Measurements from ENCODE around the gene TDRD12.

The TDRD12 gene

GRCh38 chr19:32814624-32815023 is 95.1 kb downstream of the TDRD12 start:
- H3K36me3 ChIP-seq (ENCODE audit: control insufficient read depth, insufficient read depth, low read length) = no peaks in the 10 kb centered on the region
- H3K4me1 ChIP-seq (ENCODE audit: control insufficient read depth, insufficient read depth, low read length, poor library complexity, severe bottlenecking) = peaks cover 4% of the 10 kb centered on the region
- no peak for DNase-seq
- H3K27ac ChIP-seq (ENCODE audit: insufficient read depth, low read length, poor library complexity, severe bottlenecking) = no peak overlapping the region
- no peak overlapping the region for H3K4me3 ChIP-seq (ENCODE audit: insufficient read depth, low read depth, low read length, poor library complexity, severe bottlenecking)
- no peaks in the 10 kb centered on the region for H3K27me3 ChIP-seq (replicated peaks; ENCODE audit: control insufficient read depth, insufficient read depth, low read length, poor library complexity, severe bottlenecking)
- no peaks in the 10 kb centered on the region for H3K9me3 ChIP-seq (ENCODE audit: control insufficient read depth, low read length)

- Histone ChIP-seq H3K27me3 (replicated peaks; ENCODE audit: control insufficient read depth, insufficient read depth, low read length, poor library complexity, severe bottlenecking) (no peaks in the 10 kb centered on the region), H3K27ac (ENCODE audit: insufficient read depth, low read length, poor library complexity, severe bottlenecking) (no peak overlapping the region), H3K4me3 (ENCODE audit: insufficient read depth, low read depth, low read length, poor library complexity, severe bottlenecking) (no peak overlapping the region), H3K9me3 (ENCODE audit: control insufficient read depth, low read length) (no peaks in the 10 kb centered on the region), H3K4me1 (ENCODE audit: control insufficient read depth, insufficient read depth, low read length, poor library complexity, severe bottlenecking) (peaks cover 4% of the 10 kb centered on the region), H3K36me3 (ENCODE audit: control insufficient read depth, insufficient read depth, low read length) (no peaks in the 10 kb centered on the region)
- DNase-seq = no peak
Measured at GRCh38 chr19:32816555-32817099, 97.1 kb downstream of the TDRD12 start.

- Histone ChIP-seq H3K27ac (ENCODE audit: insufficient read depth, low read length, poor library complexity, severe bottlenecking) (no peak overlapping the region), H3K9me3 (ENCODE audit: control insufficient read depth, low read length) (no peaks in the 10 kb centered on the region), H3K4me1 (ENCODE audit: control insufficient read depth, insufficient read depth, low read length, poor library complexity, severe bottlenecking) (peaks cover 4% of the 10 kb centered on the region), H3K36me3 (ENCODE audit: control insufficient read depth, insufficient read depth, low read length) (no peaks in the 10 kb centered on the region), H3K4me3 (ENCODE audit: insufficient read depth, low read depth, low read length, poor library complexity, severe bottlenecking) (no peak overlapping the region), H3K27me3 (replicated peaks; ENCODE audit: control insufficient read depth, insufficient read depth, low read length, poor library complexity, severe bottlenecking) (no peaks in the 10 kb centered on the region)
- no peak for DNase-seq
Measured at GRCh38 chr19:32817569-32818476, 98.3 kb downstream of the TDRD12 start.

GRCh38 chr19:32818536-32818935 is 99.0 kb downstream of the TDRD12 start:
- H3K27me3 ChIP-seq (replicated peaks; ENCODE audit: control insufficient read depth, insufficient read depth, low read length, poor library complexity, severe bottlenecking) = no peaks in the 10 kb centered on the region

GRCh38 chr19:32819419-32820400 is 100.1 kb downstream of the TDRD12 start:
- no peaks in the 10 kb centered on the region for H3K27me3 ChIP-seq (replicated peaks; ENCODE audit: control insufficient read depth, insufficient read depth, low read length, poor library complexity, severe bottlenecking)
- H3K27ac ChIP-seq (ENCODE audit: insufficient read depth, low read length, poor library complexity, severe bottlenecking) = no peak overlapping the region
- DNase-seq = no peak

More at GRCh38 chr19:32818536-32818935, 99.0 kb downstream of the TDRD12 start:
- Histone ChIP-seq H3K4me3 (ENCODE audit: insufficient read depth, low read depth, low read length, poor library complexity, severe bottlenecking) (no peak overlapping the region), H3K4me1 (ENCODE audit: control insufficient read depth, insufficient read depth, low read length, poor library complexity, severe bottlenecking) (peaks cover 4% of the 10 kb centered on the region), H3K9me3 (ENCODE audit: control insufficient read depth, low read length) (no peaks in the 10 kb centered on the region), H3K27ac (ENCODE audit: insufficient read depth, low read length, poor library complexity, severe bottlenecking) (no peak overlapping the region), H3K36me3 (ENCODE audit: control insufficient read depth, insufficient read depth, low read length) (no peaks in the 10 kb centered on the region)
- DNase-seq = no peak

GRCh38 chr19:32822916-32823746 is 103.6 kb downstream of the TDRD12 start:
- no peaks in the 10 kb centered on the region for H3K27me3 ChIP-seq (replicated peaks; ENCODE audit: control insufficient read depth, insufficient read depth, low read length, poor library complexity, severe bottlenecking)
- no peaks in the 10 kb centered on the region for H3K4me1 ChIP-seq (ENCODE audit: control insufficient read depth, insufficient read depth, low read length, poor library complexity, severe bottlenecking)
- H3K27ac ChIP-seq (ENCODE audit: insufficient read depth, low read length, poor library complexity, severe bottlenecking) = no peak overlapping the region
- no peaks in the 10 kb centered on the region for H3K36me3 ChIP-seq (ENCODE audit: control insufficient read depth, insufficient read depth, low read length)
- DNase-seq = no peak
- no peaks in the 10 kb centered on the region for H3K9me3 ChIP-seq (ENCODE audit: control insufficient read depth, low read length)
- H3K4me3 ChIP-seq (ENCODE audit: insufficient read depth, low read depth, low read length, poor library complexity, severe bottlenecking) = no peak overlapping the region

More at GRCh38 chr19:32819419-32820400, 100.1 kb downstream of the TDRD12 start:
- Histone ChIP-seq H3K36me3 (ENCODE audit: control insufficient read depth, insufficient read depth, low read length) (no peaks in the 10 kb centered on the region), H3K4me3 (ENCODE audit: insufficient read depth, low read depth, low read length, poor library complexity, severe bottlenecking) (no peak overlapping the region), H3K4me1 (ENCODE audit: control insufficient read depth, insufficient read depth, low read length, poor library complexity, severe bottlenecking) (peaks cover under 1% of the 10 kb centered on the region), H3K9me3 (ENCODE audit: control insufficient read depth, low read length) (no peaks in the 10 kb centered on the region)

GRCh38 chr19:32823747-32824102 is 104.2 kb downstream of the TDRD12 start:
- no peaks in the 10 kb centered on the region for H3K27me3 ChIP-seq (replicated peaks; ENCODE audit: control insufficient read depth, insufficient read depth, low read length, poor library complexity, severe bottlenecking)

GRCh38 chr19:32824191-32824751 is 104.7 kb downstream of the TDRD12 start:
- Histone ChIP-seq H3K27me3 (replicated peaks; ENCODE audit: control insufficient read depth, insufficient read depth, low read length, poor library complexity, severe bottlenecking) (no peaks in the 10 kb centered on the region), H3K4me3 (ENCODE audit: insufficient read depth, low read depth, low read length, poor library complexity, severe bottlenecking) (no peak overlapping the region), H3K36me3 (ENCODE audit: control insufficient read depth, insufficient read depth, low read length) (no peaks in the 10 kb centered on the region), H3K4me1 (ENCODE audit: control insufficient read depth, insufficient read depth, low read length, poor library complexity, severe bottlenecking) (no peaks in the 10 kb centered on the region), H3K27ac (ENCODE audit: insufficient read depth, low read length, poor library complexity, severe bottlenecking) (no peak overlapping the region), H3K9me3 (ENCODE audit: control insufficient read depth, low read length) (no peaks in the 10 kb centered on the region)
- no peak for DNase-seq

More at GRCh38 chr19:32823747-32824102, 104.2 kb downstream of the TDRD12 start:
- Histone ChIP-seq H3K36me3 (ENCODE audit: control insufficient read depth, insufficient read depth, low read length) (no peaks in the 10 kb centered on the region), H3K27ac (ENCODE audit: insufficient read depth, low read length, poor library complexity, severe bottlenecking) (no peak overlapping the region), H3K4me3 (ENCODE audit: insufficient read depth, low read depth, low read length, poor library complexity, severe bottlenecking) (no peak overlapping the region), H3K4me1 (ENCODE audit: control insufficient read depth, insufficient read depth, low read length, poor library complexity, severe bottlenecking) (no peaks in the 10 kb centered on the region), H3K9me3 (ENCODE audit: control insufficient read depth, low read length) (no peaks in the 10 kb centered on the region)
- DNase-seq = no peak
